ENCODE results near the gene CREBRF.

DNA sequence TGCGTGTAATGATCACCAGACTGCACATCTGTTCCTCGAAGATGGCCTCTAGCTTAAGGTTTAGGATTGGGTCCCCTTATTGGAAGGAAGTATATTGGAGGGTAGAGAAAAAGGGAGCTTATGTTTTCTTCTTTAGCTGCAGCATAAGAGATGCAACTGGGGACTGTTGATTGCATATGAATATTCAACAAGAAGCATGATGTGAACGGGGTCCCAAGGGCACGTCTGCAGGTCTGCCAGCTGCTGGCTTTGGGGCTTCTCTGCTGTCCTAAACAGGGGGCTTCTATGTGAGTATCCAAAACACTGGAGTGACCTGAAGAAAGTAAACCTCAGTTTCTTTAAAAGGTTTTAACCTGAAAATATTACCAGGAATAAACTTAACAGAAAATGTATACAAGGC lies 84.6 kb downstream of the CREBRF start:
- TF ChIP-seq CTCF (IDR thresholded peaks at IDR 0.05) (no peak), POLR2A (IDR thresholded peaks at IDR 0.05) (no peak)

Measured in adrenal gland (tissue), 5 donors.